HEK293 (cell line): ENCODE data around the gene HDAC2.

ENCODE experiments used
- CTCF ChIA-PET: fragments of 350-600 bp; formaldehyde crosslinking; extraction: SDS; loops from one replicate; lab custom pipeline; 2021; ENCODE audit warnings: antibody characterized with exemption; lab: Yijun Ruan, JAX
- POLR2A ChIA-PET: fragments of 300-600 bp; formaldehyde crosslinking; extraction: SDS; loops from one replicate; lab custom pipeline; 2020; ENCODE audit warnings: antibody characterized with exemption, inconsistent platforms; lab: Yijun Ruan, JAX
- H3K27ac ChIP-seq: fragments of 200-500 bp; sonication (Bioruptor generic); 2 replicates; pipeline ENCODE4 v1.5.1; 2014; ENCODE audit warnings: low read depth, low read length, control low read depth, inconsistent platforms; ENCODE audit errors: extremely low read depth
- H3K36me3 ChIP-seq, 2 experiments: fragments of 200-500 bp in 1 of 2; sonication (Bioruptor generic) in 1 of 2; 1 replicate in 1 of 2; 2 replicates in 1 of 2; pipeline ENCODE4 v1.5.1; 2014 to 2017; ENCODE audit warnings: inconsistent platforms in 2 of 2, low read length in 2 of 2; ENCODE audit not compliant: control insufficient read depth in 2 of 2, insufficient read depth in 1 of 2
- H3K4me1 ChIP-seq: fragments of 200-500 bp; sonication (Bioruptor generic); 2 replicates; pipeline ENCODE4 v1.5.1; 2014; ENCODE audit warnings: mild to moderate bottlenecking, low read length, inconsistent platforms; ENCODE audit not compliant: control insufficient read depth, insufficient read depth
- H3K4me3 ChIP-seq: 2 replicates; pipeline ENCODE4 v1.5.1; 2011; ENCODE audit warnings: low read depth, mild to moderate bottlenecking, control low read depth, low read length, moderate library complexity
- H3K9me3 ChIP-seq: fragments of 200-500 bp; sonication (Bioruptor generic); 2 replicates; pipeline ENCODE4 v1.5.1; 2014; ENCODE audit warnings: low read depth, low read length, inconsistent platforms; ENCODE audit not compliant: control insufficient read depth, insufficient read depth
- ATF2 ChIP-seq: fragments of 450-650 bp; formaldehyde crosslinking; IDR thresholded peaks from 2 replicates; pipeline ENCODE4 v1.5.1; 2016; ENCODE audit warnings: missing biosample characterization, missing genetic modification characterization, low read depth
- KLF17 ChIP-seq: fragments of 450-650 bp; formaldehyde crosslinking; IDR thresholded peaks from 2 replicates; pipeline ENCODE4 v1.5.1; 2016; ENCODE audit warnings: missing biosample characterization, missing genetic modification characterization
- REPIN1 ChIP-seq: fragments of 450-650 bp; formaldehyde crosslinking; IDR thresholded peaks from 2 replicates; pipeline ENCODE4 v1.5.1; 2017; ENCODE audit warnings: missing biosample characterization, missing genetic modification characterization, low read depth
- ZBTB20 ChIP-seq: fragments of 450-650 bp; formaldehyde crosslinking; IDR thresholded peaks from 2 replicates; pipeline ENCODE4 v1.5.1; 2016; ENCODE audit warnings: missing biosample characterization, missing genetic modification characterization
- ZIC2 ChIP-seq: fragments of 450-650 bp; formaldehyde crosslinking; IDR thresholded peaks from 2 replicates; pipeline ENCODE4 v1.5.1; 2016; ENCODE audit warnings: missing biosample characterization, missing genetic modification characterization
- ZNF138 ChIP-seq: fragments of 450-650 bp; formaldehyde crosslinking; IDR thresholded peaks from 2 replicates; pipeline ENCODE4 v1.5.1; 2016; ENCODE audit warnings: missing biosample characterization, missing genetic modification characterization, borderline replicate concordance
- ZNF302 ChIP-seq: fragments of 450-650 bp; formaldehyde crosslinking; IDR thresholded peaks from 2 replicates; pipeline ENCODE4 v1.5.1; 2016; ENCODE audit warnings: missing biosample characterization, missing genetic modification characterization, low read depth
- ZNF362 ChIP-seq: fragments of 450-650 bp; formaldehyde crosslinking; IDR thresholded peaks from 2 replicates; pipeline ENCODE4 v1.5.1; 2016; ENCODE audit warnings: missing biosample characterization, missing genetic modification characterization
- ZNF473 ChIP-seq: fragments of 450-650 bp; formaldehyde crosslinking; IDR thresholded peaks from 2 replicates; pipeline ENCODE4 v1.5.1; 2017; ENCODE audit warnings: missing biosample characterization, missing genetic modification characterization
- ZNF510 ChIP-seq: fragments of 450-650 bp; formaldehyde crosslinking; IDR thresholded peaks from 2 replicates; pipeline ENCODE4 v1.5.1; 2018; ENCODE audit warnings: mild to moderate bottlenecking, missing genetic modification characterization, missing biosample characterization; ENCODE audit not compliant: insufficient replicate concordance
- ZNF530 ChIP-seq: fragments of 450-650 bp; formaldehyde crosslinking; IDR thresholded peaks from 2 replicates; pipeline ENCODE4 v1.5.1; 2016; ENCODE audit warnings: low read depth, missing biosample characterization, missing genetic modification characterization
- ZNF623 ChIP-seq: fragments of 450-650 bp; formaldehyde crosslinking; IDR thresholded peaks from 2 replicates; pipeline ENCODE4 v1.5.1; 2016; ENCODE audit warnings: missing biosample characterization, missing genetic modification characterization
- ZNF777 ChIP-seq: fragments of 450-650 bp; formaldehyde crosslinking; IDR thresholded peaks from 2 replicates; pipeline ENCODE4 v1.5.1; 2017; ENCODE audit warnings: missing biosample characterization, missing genetic modification characterization, borderline replicate concordance

HDAC2 gene

GRCh38 chr6:113960795-113961194 lies 10.2 kb downstream of the HDAC2 start:
- TF ChIP-seq ZBTB20 (no peak), ZNF302 (tag by site-specific recombination) (no peak), ZNF623 (tag by site-specific recombination) (no peak), ATF2 (tag by site-specific recombination) (no peak), ZNF138 (tag by site-specific recombination) (no peak)
- no peaks in the 10 kb centered on the region for H3K9me3 ChIP-seq
- POLR2A ChIA-PET, result interaction anchor here (1.1 to 1.2 kb wide), 2 partner anchors 9 to 10 kb away, joined by 4 to 7 read pairs; partner anchors contain the start of gene HDAC2
- no peak overlapping the region for H3K27ac ChIP-seq
- no peak overlapping the region for H3K4me3 ChIP-seq
- H3K4me1 ChIP-seq, result peaks cover 10% of the 10 kb centered on the region
- H3K36me3 ChIP-seq, result peaks cover 14 to 30% of the 10 kb centered on the region in 2 experiments
- CTCF ChIA-PET, result interaction anchor here (1.1 to 1.5 kb wide), 2 partner anchors 8 to 17 kb away, joined by 3 to 6 read pairs; no protein-coding TSS in a partner anchor

- POLR2A ChIA-PET, result no interaction called here
- no peak overlapping the region for H3K4me3 ChIP-seq
- TF ChIP-seq ZNF362, result peak; percentile 61; the same call in 1 of the 2 replicates
- TF ChIP-seq ZNF777, result no peak
These were observed 11.7 kb downstream of the HDAC2 start for GRCh38 chr6:113959235-113959634.

GRCh38 chr6:113954653-113955052 lies 16.3 kb downstream of the HDAC2 start:
- H3K27ac ChIP-seq, result no peak overlapping the region
- H3K36me3 ChIP-seq, result peaks cover 30 to 90% of the 10 kb centered on the region in 2 experiments
- peak; percentile 87 for TF ChIP-seq ZNF510 (tag by site-specific recombination)
- TF ChIP-seq KLF17 (tag by site-specific recombination), result no peak
- peaks cover 3% of the 10 kb centered on the region; the same call in 1 of the 2 replicates for H3K4me1 ChIP-seq
- ChIA-PET POLR2A (no interaction called here), CTCF (no interaction called here)
- H3K4me3 ChIP-seq, result no peak overlapping the region
- no peaks in the 10 kb centered on the region for H3K9me3 ChIP-seq

More at GRCh38 chr6:113959235-113959634, 11.7 kb downstream of the HDAC2 start:
- no peaks in the 10 kb centered on the region for H3K9me3 ChIP-seq
- peaks cover 10% of the 10 kb centered on the region for H3K4me1 ChIP-seq
- peaks cover 20 to 46% of the 10 kb centered on the region in 2 experiments for H3K36me3 ChIP-seq
- no peak overlapping the region for H3K27ac ChIP-seq
- CTCF ChIA-PET, result interaction anchor here (1.2 to 2.5 kb wide), 2 partner anchors 9 to 22 kb away, joined by 3 to 8 read pairs; no protein-coding TSS in a partner anchor

GRCh38 chr6:113953346-113953745 lies 17.6 kb downstream of the HDAC2 start:
- H3K27ac ChIP-seq, result no peak overlapping the region
- POLR2A ChIA-PET, result no interaction called here
- TF ChIP-seq REPIN1 (tag by site-specific recombination) (no peak), ZNF530 (no peak), ZIC2 (tag by site-specific recombination) (no peak), ZNF473 (no peak)

More at GRCh38 chr6:113953346-113953745, 17.6 kb downstream of the HDAC2 start:
- CTCF ChIA-PET, result interaction anchor here (0.6 to 2.0 kb wide), 2 partner anchors 11 to 991 kb away, joined by 3 to 7 read pairs; no protein-coding TSS in a partner anchor
- Histone ChIP-seq H3K4me3 (no peak overlapping the region), H3K36me3 (peaks cover 33 to 96% of the 10 kb centered on the region in 2 experiments), H3K4me1 (no peaks in the 10 kb centered on the region), H3K9me3 (no peaks in the 10 kb centered on the region)
